ENCODE data around the gene TBXAS1. TPM values are rescaled to one million over a fixed set of nuclear protein-coding genes. Genes with fewer than 3 reads are reported as not detected.
"Not testable (repeated sequence)": the region's sequence is repeated elsewhere in the genome, so short reads cannot be mapped to it uniquely, and the experiment has no call there.

TBXAS1 gene
- total RNA-seq, 2 donors from 2014 or later: 15.7 to 23.7 TPM

DNA sequence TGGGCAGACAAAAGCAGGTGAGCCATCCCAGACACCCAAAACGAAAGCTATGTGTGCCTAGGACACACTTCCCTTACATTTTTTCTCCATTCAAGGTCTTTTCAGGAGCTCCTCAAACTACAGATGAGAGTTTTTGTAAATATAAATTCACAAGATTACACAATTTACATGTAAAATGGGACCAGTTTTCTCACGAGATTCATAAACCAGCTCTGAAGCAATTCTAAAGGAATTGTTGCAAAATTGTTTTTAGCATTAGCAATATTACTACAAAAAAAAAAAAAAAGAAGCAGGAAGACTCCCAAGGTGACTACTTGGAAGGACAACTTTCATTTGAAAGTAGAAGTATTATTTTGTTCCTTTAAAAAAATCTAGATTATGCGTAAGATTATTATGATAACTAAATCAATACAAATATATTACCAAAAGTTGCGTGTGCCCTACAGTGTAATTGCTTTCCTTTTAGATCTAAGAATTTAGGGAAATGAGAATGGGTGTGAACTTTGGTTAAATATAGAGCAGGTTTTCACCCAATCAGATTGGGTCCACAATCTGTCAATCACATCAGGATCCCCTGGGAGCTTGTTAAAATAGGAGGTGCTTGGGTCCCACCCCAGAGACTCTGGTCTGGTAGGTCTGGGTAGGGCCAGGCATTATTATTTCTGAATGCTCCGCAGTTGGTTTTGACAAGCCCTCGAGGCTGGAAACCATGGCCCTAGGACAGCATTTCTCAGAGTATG lies 72.2 kb downstream of the TBXAS1 start:
- intact Hi-C loops (cut with DNase I): no loop called here
- DNase-seq (ENCODE audit: low spot score): no peak

DNA sequence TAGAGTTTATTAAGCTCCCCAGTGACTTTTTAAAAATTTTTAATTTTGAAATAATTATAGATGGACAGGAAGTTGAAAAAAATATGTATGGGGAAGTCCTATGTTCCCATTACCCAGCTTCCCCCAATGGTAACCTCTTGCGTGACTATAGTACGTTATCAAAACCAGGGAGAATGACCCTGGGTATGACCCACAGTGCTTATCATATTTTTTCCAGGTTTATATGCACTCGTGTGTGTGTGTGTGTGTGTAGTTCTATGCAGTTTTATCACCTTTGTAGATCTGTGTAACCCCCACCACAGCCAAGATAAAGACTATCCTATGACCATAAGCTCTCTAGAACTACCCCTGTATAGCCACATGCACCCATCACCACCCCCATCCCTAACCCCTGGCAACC lies 72.8 kb downstream of the TBXAS1 start:
- intact Hi-C loops (cut with DNase I): no loop called here

DNA sequence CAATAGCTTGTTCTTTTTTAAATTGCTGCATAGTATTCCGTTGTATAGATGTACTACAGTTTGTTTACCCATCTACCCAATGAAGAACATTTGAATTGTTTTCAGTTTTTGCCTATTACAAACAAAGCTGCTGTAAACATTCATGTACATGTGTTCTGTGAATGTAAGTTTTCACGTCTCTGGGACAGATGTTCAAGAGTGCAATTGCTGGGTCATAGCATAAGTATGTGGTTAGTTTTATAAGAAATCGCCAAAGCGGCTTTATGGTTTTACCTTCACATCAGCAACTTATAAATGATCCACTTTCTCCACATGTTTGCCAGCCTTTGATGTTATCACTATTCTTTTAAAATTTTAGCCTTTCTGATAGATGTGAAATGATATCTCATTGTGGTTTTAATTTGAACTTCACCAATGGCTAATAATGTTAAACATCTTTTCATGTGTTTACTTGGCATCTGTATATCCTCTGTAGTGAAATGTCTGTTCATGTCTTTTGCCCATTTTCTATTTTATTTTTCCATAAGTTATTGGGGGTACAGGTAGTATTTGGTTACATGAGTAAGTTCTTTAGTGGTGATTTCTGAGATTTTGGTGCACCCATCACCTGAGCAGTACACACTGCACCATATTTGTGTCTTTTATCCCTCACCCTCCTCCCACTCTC lies 73.5 kb downstream of the TBXAS1 start:
- intact Hi-C loops (cut with DNase I): no loop called here
- no peak for DNase-seq (ENCODE audit: low spot score)

More for the DNA sequence above, 72.8 kb downstream of the TBXAS1 start:
- no peak for DNase-seq (ENCODE audit: low spot score)

DNA sequence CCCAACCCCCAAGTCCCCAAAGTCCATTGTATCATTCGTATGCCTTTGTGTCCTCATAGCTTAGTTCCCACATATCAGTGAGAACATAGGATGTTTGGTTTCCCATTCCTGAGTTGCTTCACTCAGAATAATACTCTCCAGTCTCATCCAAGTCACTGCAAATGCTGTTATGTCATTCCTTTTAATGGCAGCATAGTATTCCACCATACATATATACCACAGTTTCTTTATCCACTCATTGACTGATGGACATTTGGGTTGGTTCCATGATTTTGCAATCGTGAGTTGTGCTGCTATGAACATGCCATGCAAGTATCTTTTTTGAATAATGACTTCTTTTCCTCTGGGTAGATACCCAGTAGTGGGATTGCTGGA lies 74.0 kb downstream of the TBXAS1 start:
- intact Hi-C loops (cut with DNase I); DNase-seq (ENCODE audit: low spot score): not testable (repeated sequence)

DNA sequence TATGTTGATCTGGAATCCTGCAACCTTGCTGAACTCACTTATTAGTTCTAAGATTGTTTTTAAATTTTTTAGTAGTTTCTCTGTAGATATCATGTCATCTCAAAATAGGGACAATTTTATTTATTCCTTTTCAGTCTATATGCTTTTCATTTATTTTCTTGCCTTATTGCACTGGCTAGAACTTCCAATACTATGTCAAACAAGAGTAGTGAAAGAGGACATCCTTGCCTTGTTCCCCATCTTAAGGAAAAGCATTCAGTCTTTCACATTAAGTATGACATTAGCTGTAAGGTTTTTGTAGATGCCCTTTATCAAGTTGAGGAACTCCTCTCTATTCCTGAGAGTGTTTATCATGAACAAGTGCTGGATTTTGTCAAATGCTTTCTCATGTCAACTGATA lies 77.8 kb downstream of the TBXAS1 start:
- intact Hi-C loops (cut with DNase I): no loop called here
- DNase-seq (ENCODE audit: low spot score): no peak

DNA sequence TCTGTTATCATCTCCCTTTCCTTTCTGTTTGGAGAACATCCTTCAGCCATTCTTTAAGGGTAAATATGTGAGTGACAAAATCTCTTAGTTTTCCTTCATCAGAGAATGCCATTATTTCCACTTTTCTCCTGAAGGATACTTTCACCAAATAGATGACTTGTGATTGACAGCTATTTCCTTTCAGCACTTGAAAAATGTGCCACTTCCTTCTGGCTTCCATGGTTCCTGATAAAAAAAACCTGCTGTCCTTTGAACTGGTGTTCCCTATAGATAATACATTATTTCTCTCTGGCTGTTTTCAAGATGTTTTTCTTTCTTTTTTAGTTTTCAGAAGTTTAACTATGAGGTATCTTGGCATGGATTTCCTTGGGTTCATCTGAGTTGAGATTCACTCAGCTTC lies 79.7 kb downstream of the TBXAS1 start:
- intact Hi-C loops (cut with DNase I): no loop called here
- DNase-seq (ENCODE audit: low spot score): no peak

DNA sequence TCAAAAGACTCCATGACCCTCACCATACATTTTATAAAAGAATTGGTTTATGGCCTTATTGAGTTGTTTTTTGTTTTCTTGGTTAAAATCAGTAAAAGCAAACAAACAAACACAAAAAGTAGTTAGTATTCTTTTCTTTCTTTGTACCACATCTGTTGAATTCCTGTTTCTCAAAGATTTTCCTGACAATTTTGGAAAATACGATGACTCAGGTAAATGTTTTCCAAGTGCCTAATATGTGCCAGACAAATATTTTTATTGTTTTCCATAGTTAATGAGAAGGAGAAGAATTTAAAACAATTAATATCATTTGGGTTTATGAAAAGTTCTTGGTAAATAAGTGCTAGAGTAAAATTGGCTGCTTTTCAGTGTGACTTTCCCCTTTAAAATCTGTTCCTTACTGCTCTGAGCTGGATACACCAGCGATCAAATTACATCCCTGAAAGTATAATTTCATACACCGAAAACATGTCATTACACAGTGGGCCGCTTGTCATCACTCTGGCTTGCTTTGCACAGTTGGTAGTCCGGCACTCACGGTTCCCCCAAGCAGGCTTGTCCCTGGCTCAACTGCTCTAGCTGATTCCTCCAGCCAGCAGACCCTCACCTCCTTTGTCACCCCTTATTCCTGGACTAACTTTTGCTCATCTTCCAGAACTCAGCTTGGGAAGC lies 80.5 kb downstream of the TBXAS1 start:
- DNase-seq (ENCODE audit: low spot score): no peak
- intact Hi-C loops (cut with DNase I): no loop called here

DNA sequence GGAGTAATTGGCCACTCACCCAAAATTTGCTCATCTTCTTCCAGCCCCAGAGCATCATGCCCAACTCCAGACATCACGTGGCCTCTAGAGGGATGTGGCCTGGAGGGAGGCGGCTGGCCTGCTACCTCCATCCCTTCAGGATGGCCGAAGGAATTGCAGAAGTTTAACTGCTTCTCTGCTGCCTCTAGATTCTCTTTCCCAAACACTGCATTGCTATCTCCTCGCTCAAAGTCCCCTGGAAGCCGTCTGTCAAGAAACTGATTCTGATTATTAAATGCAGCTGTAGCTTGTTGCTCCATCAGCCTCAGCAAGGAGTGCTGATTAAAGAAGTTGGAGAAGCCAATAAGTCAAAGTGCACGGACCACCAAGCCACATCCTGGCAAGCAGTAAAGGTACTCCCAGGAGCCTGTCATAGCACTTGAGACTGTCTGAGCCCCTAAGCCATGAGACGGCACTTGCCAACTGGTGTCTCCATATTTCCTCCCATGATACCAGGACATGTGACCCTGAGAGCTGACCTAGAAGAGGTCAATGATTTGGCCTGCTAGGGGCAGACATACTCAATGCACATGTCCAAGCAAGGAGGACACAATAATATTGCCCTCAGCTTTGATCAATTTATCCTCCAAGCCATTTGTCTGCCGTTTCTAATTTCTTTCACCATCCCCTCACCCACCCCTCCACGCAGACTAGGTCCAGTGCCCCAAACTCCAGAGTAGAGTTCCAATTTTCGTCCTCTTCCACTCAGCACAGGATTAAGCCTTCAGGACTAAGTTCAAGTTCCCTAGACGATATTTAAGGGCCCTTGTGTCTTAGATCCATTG lies 84.2 kb downstream of the TBXAS1 start:
- DNase-seq (ENCODE audit: low spot score): no peak
- intact Hi-C loops (cut with DNase I): no loop called here

DNA sequence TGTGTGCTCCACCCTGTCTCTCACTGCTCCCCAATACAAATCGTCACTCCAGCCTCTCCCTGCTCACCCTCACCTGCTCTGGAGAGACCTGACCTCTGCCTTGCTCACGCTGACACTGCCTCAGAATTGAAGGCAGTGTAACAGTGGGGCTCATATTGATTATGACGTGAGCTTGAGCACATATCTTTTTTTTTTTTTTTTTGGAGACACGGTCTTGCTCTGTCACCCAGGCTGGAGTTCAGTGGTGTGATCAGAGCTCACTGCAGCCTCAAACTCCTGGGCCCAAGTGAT lies 84.7 kb downstream of the TBXAS1 start:
- no peak for DNase-seq (ENCODE audit: low spot score)
- intact Hi-C loops (cut with DNase I): no loop called here

DNA sequence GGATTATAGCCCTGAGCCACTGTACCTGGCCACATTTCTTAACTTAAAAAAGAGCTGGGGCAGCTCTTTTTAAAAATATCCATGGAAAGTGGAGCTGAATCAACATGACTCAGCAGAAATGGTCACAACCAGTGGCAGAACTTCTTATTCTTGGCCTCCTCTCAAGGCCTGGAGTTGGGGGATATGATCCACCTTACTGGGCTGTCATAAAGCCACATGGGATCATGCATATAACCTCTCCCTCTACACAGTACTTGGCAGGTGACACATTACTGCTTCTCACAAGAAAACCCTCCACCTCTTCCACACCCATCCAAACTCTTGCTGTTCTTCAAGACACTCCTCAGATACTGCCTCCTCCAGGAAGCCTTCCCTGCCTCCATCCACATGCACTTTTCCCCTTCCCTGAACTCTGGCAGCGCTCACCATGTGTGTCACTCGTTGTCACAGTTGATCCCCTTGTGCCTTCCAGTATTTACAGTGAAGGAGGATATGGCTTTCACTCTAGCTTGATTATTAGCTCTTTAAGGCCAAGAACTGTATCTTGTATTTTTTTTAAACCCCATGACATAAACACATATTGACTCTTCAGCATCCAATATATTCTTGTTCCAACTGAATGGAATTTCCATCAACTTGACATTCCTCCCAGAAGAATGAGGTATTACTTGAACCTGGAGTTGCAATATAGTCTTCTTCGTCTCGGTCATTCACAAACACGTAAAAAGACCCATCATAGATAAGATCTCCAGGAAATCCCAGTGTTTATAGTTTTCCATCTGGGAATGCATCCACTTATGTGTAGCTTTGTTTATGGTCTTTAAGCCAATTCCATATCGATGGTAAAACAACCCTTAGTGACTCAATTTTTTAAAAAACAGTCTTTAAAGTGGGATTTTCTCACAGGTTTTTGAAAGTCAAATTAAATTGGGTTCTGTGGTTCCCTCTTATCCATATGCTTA lies 85.5 kb downstream of the TBXAS1 start:
- intact Hi-C loops (cut with DNase I): no loop called here
- no peak for DNase-seq (ENCODE audit: low spot score)

DNA sequence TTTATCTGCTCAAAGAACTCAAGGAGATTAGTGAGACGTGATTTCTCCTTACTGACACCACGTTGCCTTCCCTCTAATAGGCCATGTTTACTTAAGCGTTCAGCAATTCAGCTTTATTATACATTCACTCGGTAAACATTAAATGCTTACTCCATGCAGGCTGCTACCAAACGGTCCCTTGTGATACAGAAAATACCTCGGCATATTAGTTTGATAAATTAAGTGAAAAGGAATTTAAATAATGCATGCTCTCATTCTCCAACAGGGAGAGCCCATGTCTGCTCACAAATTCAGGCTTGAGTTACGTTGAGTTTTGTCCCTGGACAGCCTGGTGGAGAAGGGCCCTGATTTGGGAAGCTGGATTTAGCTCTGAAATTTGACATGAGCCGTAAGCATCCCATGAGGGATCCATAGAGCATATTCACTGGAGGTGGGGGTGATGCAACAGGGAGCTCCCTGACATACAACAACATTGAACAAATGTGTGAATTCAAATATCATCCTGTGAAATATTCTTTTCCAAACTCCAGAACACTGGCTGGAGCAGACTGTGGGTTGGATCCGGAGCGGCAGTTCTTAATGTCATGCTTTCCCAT lies 86.3 kb downstream of the TBXAS1 start:
- intact Hi-C loops (cut with DNase I): no loop called here
- DNase-seq (ENCODE audit: low spot score): no peak

DNA sequence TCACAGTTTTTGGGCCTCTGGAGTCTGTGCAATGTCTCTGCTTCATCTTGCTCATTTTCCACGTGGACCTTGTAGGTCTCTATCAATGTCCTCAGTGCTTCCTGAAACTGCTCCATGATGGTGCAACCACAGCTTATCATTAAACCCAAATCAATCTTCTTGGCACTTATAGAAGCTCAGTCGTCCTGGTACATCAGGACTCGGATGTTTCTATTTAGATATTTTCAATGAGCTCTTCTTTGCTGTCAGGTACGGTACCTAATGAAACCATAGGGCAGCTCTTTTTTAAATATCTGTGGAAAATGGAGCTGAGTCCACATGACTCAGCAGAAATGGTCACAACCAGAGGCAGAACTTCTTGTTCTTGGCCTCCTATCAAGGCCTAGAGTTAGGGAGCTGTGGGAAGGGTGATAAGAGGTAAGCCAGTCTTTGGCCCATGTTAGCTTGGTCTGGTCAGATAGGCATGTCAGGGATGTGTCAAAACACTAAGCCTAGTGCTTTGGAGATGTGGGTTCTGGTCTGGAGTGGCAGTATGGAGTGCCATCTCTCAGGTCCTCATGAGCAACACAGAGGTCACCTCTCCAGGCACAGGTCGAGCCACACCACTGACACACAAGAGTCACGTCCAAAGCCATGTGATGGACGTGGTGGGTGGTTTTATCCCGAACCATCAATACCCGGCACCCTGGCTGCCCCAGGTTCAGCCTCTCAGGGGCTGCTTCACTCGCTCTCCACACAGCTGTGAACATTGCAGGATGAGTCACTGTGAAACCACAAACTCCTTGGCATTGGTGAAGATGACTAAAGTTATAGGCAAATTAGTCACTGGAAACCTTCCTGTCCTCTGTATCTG lies 87.0 kb downstream of the TBXAS1 start:
- no peak for DNase-seq (ENCODE audit: low spot score)
- intact Hi-C loops (cut with DNase I): no loop called here

DNA sequence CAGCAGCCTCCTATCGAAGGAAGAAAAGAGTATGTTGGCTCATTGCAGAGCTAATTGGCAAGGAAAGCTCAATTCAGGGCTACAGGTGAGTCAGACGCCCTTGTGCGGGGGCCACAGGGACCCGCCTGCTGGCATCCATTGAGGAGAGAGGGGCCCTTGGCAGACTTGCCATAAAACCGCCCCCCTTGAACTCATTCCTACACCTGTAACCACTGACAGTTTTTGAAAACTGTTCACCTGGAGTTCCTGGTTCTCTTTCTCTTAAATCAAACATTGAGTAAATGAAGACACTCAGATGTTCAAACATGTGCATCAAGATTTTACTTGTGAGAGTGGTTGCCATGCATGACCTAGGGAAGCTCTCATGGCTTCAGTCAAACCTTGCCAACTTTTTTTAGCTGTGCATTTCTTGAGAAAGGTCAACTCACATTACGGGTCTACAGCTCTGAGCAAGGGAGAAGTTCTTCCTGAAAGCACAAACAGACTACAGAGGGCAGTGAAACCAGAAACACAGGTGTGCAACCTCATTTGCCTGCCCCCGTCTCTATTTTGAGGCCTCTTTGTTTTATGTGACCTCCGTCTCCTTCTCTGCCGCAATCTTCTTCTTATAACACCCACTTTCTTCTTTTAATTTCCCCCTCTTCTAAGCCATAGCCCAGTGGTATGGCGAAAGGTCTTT lies 87.8 kb downstream of the TBXAS1 start:
- intact Hi-C loops (cut with DNase I): no loop called here
- DNase-seq (ENCODE audit: low spot score): no peak

DNA sequence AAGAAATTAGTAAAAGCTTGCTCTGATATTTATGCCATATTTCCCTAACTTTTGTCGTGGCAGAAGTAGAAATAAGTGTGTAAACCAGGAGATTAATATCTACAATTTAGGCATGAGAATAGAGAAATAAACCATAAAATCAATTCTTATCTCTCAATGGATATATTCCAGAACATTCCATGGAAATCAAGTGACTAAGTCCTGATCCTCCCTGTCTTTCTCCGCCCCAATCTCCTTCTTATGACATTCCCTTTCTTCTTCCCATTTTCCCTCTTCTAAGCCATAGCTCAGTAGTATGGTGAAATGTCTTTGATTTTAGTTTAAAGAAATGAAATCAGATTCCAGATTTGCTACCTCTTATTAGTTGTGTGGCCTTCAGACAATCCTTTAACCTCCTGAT lies 88.8 kb downstream of the TBXAS1 start:
- no peak for DNase-seq (ENCODE audit: low spot score)
- intact Hi-C loops (cut with DNase I): no loop called here

DNA sequence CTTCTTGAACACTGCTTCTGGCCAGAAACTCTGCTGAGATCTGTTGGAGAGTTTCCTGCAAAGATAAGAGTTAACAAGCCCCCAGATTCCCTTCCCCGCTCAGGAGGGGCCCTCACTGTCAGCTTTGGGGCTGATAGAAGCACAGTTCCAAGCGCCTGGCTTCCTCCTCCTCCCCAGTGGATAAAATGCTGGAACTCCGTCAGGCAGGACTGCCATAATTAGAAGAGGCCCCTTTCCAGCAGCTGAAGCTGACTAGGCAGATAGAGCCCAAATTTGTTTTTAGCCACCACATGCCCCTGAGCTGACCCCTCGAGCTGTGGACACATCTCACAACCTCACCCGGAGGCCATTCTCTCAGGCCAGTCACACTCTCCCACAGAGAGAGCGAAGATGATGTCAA lies 89.4 kb downstream of the TBXAS1 start:
- no peak for DNase-seq (ENCODE audit: low spot score)
- intact Hi-C loops (cut with DNase I): no loop called here

DNA sequence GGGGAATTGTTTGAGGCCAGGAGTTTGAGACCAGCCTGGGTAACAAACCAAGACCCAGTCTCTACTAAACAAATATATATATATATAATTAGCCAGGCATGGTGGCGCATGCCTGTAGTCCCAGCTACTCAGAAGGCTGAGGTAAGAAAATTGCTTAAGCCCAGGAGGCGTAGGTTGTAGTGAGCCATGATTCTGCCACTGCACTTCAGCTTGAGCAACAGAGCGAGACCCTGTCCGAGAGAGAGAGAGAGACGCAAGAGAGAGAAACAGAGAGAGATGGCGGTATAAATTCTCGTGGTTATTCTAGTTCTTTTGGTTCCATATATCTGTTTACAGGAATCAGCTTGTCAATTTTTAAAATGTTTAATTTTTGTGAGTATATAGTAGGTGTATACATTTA lies 94.0 kb downstream of the TBXAS1 start:
- no peak for DNase-seq (ENCODE audit: low spot score)
- intact Hi-C loops (cut with DNase I): no loop called here

DNA sequence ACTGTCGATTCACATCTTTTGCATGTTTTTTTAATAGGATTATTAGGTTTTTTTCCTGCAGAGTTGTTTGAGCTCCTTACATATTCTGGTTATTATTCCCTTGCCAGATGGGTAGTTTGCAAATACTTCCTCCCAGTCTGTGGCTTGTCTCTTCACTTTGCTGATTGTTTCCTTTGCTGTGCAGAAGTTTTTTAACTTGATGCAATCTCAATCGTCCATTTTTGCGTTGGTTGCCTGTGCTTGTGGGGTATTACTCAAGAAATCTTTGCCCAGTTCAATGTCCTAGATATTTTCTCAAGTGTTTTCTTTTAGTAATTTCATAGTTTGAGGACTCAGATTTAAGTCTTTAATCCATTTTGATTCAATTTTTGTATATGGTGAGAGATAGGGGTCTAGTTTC lies 95.4 kb downstream of the TBXAS1 start:
- intact Hi-C loops (cut with DNase I): no loop called here
- DNase-seq (ENCODE audit: low spot score): no peak

All from posterior vena cava (tissue), 2 donors.